GM19240 (cell line): ENCODE data around the gene NHLH1.

Source experiments
- DNase-seq: peaks from one replicate; pipeline ENCODE4 v3.0.0; 2011; ENCODE audit warnings: low spot score; ENCODE audit not compliant: insufficient read length

The NHLH1 gene

DNA sequence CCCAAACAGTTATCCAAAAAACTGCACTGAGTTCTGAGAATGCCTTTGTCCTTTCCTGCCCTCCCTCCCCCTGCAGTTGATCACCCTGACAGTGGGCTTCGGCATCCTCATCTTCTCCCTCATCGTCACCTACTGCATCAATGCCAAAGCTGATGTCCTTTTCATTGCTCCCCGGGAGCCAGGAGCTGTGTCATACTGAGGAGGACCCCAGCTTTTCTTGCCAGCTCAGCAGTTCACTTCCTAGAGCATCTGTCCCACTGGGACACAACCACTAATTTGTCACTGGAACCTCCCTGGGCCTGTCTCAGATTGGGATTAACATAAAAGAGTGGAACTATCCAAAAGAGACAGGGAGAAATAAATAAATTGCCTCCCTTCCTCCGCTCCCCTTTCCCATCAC, 8.8 kb upstream of the NHLH1 start:
- no peak for DNase-seq

DNA sequence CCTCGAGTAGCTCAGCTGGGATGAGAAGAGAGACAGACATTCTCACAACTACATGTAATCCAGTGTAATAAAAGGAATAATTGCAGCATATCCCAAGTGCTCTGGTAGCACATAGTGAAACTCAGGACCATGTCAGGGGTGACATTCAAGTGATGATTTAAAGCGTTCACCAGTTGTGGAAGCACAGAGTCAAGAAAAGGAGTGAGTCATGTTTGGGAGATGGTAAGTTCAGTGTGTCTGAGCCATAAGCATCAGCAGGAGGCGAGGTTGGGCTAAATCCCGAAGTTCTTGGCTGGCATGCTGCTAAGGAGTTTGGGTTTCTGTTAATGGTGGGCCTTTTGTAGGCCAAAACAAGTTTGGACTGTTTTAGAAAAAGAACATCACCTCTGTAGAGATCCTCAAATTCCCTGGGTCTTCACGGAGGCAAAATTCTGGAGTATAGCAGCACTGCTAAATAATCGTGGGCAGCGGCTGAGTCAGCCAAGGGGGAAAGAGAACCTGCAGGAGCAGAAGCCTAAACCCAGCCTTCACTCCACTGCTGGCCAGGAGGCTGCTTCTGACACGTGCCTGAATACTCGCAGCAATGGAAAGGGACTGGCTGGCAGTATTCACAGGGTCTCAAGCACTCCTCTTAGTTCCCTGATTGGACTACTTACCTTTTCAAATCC, 7.2 kb upstream of the NHLH1 start:
- DNase-seq: no peak

DNA sequence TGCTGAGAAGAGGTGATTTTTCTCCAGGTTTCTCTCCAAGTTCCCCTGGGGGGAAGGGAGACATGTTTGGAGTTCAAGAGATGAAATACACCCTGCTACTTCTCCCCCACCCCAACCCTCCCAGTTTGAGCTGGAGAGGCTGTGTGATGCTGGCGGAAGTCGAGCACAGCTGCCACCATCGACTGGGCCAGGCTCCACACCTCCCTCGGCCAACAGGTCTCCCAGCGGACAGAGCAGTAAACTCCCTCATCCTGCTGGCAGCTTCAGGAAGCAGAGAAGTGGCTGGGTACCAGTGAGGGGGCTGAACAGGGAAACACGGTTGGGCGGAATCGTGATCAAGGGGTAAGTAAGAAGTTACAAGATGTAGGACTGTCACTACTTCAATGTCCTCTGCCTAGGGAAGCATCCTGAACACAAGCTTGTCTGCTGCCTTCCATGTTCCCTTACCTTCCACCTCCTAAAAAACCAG, 6.6 kb upstream of the NHLH1 start:
- DNase-seq: no peak

DNA sequence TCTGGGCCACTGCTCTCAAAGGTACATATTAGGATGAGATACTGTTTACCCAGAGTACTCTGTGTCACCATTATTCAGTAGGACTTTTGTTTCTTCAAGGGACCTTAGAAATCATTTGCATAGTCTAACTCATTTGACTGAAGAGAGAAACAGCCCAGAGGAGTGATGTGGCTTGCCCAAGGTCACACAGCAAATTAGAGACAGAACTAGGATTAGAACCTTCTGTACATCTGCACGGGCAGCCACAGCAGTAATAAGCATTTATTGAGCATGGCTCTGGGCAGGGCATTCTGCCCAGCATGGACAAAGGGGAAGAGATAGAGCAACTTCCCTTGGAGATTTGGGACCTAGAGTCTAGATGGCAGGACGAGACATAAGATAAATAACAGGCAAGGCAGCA, 5.7 kb upstream of the NHLH1 start:
- DNase-seq: no peak

DNA sequence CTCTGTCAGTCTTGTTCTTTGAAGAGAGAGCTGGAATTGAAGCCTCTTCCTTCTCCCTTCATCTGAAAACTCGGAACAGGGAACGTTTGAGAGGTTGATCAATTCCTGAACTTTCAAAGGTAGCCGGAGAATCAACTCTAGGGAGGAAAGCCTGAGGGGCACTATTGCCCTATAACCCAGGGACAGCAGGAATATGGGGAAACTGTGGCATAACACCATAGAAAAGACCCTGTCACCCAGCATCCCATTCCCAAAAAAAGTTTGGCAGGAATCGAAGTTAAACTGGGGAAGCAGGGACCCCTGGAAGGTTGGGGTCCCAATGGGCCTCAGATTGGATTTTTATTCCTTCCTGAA, 5.1 kb upstream of the NHLH1 start:
- DNase-seq: no peak

DNA sequence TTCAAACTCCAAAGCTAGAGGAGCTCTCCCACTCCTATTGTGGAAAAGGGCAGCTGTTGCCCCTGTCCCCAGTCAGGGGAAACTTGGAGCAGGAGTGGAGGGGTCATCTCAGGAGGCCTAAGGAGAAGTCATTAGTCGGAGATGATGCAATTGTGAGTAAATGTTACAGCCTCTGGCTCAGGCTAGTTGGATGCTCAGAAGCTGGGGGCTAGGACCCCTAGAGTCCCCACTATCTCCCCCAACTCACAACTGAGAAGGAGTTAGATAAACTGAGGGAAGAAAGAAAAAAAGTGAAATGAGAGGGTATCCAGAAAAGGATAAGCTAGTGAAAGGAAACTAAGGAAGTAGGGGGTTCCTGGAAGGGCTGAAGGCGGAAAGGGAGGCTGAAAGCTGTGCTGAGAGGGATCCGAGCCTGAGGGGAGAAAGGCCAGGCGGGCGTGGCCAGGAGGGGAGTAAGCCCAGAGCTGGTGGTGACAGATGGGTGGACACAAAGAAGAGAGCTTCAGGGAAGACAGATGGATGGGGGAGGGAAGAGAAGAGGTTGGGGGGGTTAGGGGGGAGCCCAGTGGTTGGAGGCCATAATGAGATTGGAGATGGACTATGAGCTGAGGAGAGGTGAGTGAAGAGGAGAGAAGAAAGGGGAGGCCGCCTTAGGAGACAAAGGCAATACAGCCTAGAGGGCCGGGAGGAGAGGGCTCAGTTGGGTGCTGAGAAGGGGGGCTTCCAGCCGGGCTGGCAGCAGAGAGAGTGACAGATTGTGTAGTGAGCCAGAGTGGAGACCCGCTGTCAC, 4.5 kb upstream of the NHLH1 start:
- DNase-seq: no peak

DNA sequence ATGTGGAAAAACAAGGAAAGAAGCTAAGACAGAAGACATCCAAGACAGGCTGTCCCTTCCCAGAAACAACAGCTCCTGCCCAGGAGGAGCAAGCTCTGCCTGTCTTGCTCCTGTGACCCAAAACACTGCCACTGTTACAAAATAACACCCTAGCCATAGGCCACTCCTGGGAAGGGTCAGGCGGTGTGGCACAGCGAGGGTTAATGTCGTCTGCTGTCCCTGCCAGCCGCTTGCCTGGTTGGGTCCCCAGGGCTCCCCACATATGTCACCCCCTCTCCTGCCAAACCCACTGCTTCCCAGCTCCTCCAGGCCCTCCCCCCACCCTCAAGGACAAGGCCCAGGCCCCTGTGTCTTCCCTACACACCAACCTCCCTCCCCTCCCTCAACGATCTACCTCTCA, 3.9 kb upstream of the NHLH1 start:
- DNase-seq: no peak

DNA sequence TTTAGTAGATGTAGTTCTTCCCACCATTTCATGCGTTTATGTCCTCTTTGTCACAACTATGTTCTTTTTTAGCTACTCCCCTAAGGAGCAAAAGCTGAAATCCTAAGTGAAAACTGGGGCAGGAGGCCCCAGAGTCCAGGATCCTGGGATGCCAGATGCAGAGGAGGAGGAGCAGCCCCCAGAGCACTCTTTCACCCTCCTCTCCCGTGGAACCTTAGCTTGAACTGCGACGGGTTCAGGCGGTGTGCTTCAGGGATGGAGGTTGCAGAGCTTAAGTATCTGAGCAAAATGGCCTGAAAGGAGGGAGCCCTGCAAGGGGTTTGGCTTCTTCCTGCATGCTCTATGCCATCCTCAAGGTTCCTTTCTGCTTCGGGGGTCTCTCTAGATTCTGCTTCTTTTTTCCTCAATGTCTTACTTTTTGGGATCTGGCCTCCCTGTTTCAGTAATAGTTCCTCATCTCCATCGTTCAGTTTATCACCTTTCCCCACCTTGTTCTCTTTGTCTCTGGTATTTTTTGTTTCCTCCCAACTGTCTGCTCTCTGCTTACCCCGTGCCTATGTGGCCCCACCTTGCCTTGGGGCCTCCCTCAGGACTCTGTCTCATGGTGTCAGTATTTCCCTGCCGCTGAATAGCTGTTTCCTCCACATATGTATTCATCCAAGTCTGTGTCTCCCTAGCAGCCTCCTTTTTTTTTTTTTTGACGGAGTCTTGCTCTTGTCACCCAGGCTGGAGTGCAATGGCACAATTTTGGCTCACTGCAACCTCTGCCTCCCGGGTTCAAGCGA, 2.7 kb upstream of the NHLH1 start:
- no peak for DNase-seq

DNA sequence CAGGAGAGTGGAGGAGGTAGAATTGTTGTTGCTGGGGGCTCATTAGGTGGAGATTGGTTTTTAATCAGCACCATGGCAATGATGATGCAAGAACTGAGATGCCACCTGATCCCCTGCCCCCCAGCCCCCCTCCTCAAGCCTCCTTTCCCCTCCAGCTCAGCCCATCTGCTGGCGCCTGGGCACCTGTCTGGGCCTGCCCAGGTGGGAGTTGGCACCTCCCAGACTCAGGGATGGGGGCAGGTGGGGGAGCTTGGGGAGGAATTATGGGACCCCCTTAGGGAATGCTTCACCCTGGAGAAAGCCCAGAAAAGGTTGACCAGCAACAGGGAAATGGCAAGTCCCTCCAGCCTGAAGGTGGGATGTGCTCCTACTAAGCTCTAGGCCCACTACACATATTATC, 1.5 kb upstream of the NHLH1 start:
- no peak for DNase-seq

DNA sequence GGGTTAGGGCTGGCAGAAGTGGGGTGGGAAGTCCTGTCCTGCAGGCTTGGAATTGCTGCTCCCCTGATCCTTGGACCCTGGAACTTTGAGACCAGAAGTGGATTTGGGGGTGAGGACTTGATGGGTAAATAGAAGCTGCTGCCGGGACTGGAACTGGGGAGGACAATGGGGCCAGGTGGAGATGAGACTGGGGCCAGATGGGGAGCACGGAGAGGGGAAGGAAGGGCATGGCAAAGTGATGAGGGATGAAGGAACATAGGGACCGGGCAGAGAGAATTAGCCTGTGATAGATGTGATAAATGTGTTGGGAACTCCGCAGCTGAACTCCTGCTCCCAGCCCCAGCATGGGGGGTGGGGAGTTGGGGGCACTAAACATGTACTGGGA, 637 bp downstream of the NHLH1 start:
- no peak for DNase-seq

DNA sequence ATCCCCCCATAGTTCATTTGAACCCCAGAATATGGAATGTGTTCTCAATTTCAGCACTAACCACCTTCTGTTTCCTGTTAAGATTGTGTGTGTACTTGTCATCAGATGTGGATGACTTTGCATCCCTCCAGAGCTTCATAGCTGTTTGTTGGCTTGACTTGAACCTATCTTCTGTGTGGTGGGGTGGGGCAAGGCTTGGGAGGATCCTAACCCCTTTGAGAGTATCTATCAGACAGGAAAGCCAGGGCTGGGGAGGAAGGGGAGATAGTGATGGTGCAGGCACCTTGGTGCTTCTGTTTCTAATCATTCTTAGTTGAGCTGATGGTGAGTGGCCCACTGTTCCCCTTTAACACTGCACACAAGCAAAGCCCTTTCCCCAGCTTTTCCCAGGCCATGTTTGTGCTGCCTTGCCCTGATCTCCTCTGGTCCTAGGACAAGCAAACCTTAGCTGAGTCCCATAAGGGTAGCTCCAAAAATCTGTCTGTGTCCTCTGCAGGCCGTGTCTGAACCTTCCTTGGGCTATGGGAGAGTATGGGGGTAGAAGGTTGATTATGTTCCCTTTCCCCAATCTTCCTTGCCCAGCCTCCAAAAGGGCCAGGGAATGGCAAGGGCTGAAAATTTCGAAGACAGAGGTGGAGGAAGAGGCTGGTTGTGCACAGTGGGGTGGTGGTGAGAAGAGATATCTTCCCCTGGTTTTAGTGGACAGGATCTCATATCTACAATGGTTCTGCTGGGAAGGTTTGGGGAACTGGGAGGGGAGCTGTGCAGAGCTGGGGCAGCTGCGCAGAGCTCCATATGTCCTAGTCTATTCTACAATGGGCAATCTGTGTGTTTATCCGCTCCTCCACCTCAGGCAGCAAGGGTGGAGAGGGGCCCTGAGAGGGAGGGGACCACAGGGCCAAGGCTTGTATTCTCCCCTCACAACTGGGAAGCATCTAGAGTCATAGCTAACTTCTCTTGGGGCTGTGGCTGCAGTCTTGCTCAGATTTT, 1.4 kb downstream of the NHLH1 start:
- no peak for DNase-seq

DNA sequence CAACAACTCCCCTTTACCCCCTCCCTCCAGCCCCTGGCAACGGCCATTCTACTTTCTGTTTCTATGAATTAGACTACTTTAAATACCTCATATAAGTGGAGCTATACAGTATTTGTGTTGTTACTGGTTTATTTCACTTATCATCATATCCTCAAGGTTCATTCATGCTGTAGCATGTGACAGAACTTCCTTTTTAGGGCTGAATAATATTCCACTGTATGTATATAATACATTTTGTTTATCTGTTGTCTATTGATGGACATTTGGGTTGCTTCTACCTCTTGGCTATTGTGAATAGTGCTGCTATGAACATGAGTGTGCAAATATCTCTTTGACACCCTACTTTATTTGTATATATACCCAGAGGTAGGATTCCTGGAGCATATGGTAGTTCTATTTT, 2.2 kb downstream of the NHLH1 start:
- no peak for DNase-seq

DNA sequence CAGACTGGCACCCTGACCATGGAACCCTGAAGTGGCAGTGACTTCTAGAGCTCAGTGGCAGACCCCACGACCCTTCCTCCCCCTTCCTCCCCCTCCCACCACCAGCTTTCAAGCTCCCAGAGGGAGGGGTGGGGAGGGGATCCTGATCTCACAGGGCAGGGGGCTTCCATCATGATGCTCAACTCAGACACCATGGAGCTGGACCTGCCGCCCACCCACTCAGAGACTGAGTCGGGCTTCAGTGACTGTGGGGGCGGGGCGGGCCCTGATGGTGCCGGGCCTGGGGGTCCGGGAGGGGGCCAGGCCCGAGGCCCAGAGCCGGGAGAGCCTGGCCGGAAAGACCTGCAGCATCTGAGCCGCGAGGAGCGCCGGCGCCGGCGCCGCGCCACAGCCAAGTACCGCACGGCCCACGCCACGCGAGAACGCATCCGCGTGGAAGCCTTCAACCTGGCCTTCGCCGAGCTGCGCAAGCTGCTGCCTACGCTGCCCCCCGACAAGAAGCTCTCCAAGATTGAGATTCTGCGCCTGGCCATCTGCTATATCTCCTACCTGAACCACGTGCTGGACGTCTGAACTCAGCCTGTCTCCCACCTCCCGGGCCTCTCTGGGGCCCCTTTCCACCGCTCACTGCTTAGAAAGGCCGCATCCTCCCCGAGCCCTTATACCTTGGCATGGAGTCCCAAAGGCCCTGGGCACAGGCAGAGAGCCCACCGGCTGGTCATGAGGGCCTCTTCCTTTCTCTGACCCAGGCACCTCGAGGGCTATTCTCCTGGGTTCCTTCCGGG, 3.9 kb downstream of the NHLH1 start:
- DNase-seq: no peak

DNA sequence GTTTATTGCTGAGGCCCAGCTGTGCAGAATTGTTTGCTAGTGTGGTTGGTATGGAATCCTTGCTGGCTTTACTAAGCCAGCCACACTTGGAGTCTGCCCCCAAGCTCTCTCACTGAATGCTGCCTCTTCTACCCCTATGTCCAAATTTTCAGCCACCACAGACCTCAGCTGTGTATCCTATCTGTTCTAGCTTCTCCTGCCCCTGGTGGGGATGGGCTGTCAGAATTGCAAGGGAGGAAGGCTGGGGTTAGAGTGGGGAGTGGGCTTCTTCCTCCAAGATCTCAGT, 4.4 kb downstream of the NHLH1 start:
- no peak for DNase-seq

DNA sequence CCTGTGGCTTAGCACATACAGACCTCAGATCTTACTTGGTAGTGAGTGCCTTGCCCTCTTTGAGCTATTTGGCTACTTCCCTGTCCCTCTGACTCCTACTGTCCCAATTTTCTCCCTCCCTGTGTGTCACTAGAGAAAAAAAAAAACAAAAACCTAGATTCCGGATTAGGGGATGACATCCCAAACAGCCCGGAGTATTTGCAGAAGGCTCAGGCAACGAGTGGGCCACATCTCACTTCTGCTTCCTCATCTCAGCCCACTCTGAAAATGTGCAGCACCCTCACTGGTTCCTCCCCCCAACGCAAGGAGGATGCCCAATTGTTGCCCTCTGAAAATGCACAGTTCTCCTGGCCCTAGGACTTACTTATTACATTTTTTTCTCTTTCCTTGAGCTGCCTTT, 4.9 kb downstream of the NHLH1 start:
- no peak for DNase-seq

DNA sequence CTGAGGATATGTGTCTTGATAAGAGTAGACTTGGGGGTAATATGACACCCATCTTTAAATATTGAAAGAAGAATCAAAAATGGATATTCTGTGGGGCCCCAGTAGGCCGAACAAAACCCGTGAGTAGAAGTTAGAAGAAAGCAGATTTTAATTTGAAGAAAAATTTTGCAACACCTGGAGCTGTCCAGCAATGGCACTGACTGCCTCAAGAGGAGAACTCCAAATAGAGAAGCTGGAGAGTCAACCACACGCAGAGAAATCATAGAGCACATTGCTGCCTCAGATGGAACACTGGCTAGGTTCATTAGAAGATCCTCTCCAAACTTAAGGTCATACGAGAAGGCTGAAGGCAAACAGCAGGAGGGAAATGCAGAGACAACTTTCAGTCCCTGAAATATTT, 6.8 kb downstream of the NHLH1 start:
- DNase-seq: no peak

DNA sequence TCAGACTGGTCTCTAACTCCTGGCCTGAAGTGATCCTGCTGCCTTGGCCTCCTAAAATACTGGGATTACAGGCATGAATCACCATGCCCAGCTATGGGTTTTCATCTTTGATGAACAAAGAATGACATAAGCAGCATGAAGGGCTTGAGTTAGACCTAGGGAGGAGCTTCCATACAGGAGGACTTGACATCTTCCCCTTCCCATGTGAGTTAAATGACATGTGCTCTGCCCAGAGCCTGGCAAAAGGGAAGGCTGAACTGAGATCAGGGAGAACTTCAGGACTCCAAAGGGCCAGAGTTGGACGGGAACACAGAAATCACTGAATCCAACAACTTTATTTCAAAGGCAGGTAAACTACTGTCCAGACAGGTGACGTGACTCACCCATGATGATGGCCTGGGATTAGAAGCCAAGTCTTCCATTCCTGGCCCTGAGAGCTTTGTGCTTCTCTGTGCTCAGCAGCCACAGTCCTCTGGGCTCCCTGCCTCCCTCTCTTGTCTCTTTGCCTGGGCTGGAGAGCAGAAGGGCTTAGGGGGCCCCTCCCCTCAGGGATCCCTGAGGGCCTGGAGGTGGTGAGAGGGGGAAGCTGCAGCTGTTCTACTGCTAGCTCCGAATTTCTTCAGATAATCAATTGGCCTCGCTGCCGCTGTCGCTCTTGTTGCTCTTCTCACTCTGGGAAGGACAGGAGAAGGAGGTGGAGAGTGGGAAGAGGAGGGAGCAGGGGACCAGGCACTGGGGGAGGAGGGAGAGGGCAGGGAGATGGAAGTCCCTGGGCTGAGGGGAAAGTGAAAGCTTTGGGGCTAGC, 7.6 kb downstream of the NHLH1 start:
- DNase-seq: no peak

DNA sequence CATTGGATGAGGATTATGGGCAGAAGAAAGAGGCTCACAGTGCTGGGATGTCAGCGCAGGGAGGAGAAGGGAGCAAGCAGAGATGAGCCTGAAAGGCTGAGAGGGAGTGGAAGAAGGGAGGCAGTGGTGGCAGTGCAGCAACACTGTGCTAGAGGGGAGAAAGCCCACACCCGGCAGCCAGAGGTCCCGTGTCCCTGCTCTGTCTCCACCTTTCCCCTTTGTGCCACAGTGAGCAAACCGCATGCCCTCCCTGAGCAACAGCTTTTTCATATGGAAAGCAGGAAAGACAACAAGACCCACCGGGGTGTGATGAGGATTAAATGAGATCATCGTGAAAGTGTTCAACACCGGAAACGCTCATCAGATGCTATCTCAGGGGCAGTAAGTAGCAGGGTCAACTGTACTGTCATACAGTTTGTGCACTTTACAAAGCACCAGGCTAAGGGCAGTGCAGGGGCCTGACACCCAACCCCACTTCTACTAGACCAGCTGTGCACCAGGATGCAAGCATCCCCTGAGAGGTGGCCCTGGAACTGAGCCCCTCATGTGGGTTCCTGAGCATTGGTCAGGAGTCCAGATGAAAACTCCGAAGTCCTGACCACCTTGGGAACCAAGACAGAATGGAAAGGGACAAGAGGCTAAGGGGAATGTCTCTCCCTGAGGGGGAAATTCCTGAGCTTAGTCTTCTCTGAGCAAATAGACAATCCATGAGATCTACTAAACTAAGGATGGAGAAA, 9.1 kb downstream of the NHLH1 start:
- DNase-seq: no peak

DNA sequence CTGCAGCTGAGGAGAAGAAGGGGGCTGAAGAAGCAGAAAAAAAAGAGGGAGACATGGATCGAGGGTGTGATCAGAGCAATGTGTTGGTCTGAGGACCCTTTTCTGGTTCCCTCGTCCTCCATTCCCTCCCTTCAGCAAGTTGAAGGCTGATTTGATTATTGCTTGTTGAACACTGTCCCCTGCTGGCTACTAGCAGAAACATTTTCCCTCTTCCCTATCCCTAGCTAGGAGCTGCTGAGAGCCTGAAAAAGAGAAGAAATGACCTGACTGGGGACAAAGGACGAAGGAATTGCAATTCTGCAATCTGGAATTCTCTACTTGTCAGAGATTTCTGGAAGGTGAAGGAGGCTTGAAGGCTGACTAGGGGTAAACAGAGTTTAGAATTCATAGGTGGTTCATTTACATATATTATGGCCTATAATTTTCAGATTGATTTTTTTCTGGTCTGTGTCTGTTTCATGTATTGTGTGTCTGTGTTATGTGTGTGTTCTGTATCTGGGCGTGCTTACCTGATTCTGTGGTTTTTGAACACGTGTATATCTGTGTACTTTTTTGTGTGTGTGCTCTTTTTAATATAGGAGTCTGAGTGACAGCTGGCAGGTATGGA, 9.8 kb downstream of the NHLH1 start:
- peak; percentile 59 for DNase-seq
